Breast epithelium (tissue), 3 donors: ENCODE measurements around the gene CFAP65.

Experiments
- CTCF ChIP-seq, 3 donors: fragments of 450-650 bp; IDR thresholded peaks; one replicate each; pipeline ENCODE4 v1.5.1; 2016 to 2017; ENCODE audit warnings: antibody characterized with exemption in 3 of 3, mild to moderate bottlenecking in 3 of 3, moderate library complexity in 3 of 3
- POLR2A ChIP-seq: fragments of 450-650 bp; IDR thresholded peaks from one replicate; pipeline ENCODE4 v1.6.1; 2016; ENCODE audit warnings: antibody characterized with exemption, mild to moderate bottlenecking, moderate library complexity
- POLR2AphosphoS5 ChIP-seq, 3 donors: sonication (generic); formaldehyde crosslinking; IDR thresholded peaks; one replicate each; pipeline ENCODE4 v1.6.1; 2017; ENCODE audit warnings: antibody characterized with exemption in 3 of 3

GRCh38 chr2:219019436-219019835 is 21.9 kb downstream of the CFAP65 start:
- TF ChIP-seq CTCF (IDR thresholded peaks at IDR 0.05) (no peak), POLR2AphosphoS5 (IDR thresholded peaks at IDR 0.05) (no peak), POLR2A (no peak)
